Dermis blood vessel endothelial cell (primary cell): ENCODE measurements around the gene MBP. TPM values are rescaled to one million over a fixed set of nuclear protein-coding genes. Genes with fewer than 3 reads are reported as not detected.
"Not testable (repeated sequence)": the region's sequence is repeated elsewhere in the genome, so short reads cannot be mapped to it uniquely, and the experiment has no call there.

Experiments used
- DNase-seq: peaks from one replicate; pipeline ENCODE4 v3.0.0; 2010
- total RNA-seq: library from RNA; depleted of rRNA; stranded (reverse); fragments of >200 nt; gene quantifications from 2 replicates; pipeline ENCODE4 v1.2.3, GENCODE V29; 2014

MBP gene
- total RNA-seq, 1 donor from 2014 or later, result 6.3 TPM

DNA sequence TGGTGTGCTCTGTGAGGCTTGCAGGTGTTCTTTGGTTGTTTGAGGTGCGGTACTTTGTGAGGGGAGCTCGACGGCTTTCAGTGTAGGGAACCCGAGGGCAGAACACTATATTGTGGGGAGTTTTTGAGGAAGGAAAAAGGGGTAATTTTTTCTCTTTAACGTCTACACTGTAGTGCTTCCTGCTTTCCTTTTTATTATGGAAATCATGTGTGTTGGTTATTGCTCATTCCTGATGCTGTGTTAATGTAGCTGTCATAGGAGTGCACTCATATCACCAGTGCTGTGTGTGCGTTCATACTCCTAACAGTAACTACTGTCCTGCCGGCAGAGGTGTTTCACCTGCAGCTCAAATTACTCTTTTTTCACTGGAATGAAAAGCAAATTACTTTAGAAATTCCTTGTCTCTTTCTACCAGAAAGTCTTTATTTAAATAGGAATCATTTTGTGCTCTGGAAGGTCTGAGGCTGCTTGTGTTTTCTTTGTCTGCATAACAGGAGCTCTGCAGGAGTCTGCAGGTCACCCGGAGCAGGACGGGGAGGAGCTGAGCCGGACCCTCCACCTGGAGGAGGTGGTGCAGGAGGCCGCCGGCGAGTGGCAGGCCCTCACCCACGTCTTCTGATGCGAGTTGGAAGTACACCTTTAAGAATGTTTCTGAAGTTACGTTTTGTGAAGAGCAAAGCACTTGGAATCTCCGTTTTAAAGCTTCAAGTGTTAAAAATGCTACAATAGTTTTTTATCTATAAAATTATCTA, 164.7 kb downstream of the MBP start:
- DNase-seq, result no peak

DNA sequence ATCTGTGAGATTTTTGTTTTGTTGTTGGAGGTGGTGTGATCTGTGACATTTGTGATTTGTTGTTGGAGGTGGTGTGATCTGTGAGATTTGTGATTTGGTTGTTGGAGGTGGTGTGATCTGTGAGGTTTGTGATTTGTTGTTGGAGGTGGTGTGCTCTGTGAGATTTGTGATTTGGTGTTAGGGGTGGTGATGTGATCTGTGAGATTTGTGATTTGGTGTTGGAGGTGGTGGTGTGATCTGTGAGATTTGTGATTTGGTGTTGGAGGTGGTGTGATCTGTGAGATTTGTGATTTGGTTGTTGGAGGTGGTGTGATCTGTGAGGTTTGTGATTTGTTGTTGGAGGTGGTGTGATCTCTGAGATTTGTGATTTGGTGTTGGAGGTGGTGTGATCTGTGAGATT, 165.3 kb downstream of the MBP start:
- not testable (repeated sequence) for DNase-seq

GRCh38 chr18:76965555-76966151, 166.9 kb downstream of the MBP start:
- DNase-seq, result not testable (repeated sequence)

DNA sequence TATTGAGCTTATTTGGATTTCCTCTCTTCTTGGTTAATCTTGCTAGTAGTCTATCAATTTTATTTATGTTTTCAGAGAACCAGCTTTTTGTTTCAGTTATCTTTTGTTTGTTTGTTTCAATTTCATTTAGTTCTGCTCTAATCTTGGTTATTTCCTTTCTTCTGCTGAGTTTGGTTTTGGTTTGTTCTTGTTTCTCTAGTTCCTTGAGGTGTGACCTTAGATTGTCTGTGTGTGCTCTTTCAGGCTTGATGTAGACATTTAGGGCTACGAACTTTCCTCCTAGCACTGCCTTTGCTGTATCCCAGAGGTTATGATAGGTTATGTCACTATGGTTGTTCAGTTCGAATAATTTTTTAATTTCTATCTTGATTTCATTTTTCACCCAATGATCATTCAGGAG, 168.6 kb downstream of the MBP start:
- DNase-seq, result no peak

DNA sequence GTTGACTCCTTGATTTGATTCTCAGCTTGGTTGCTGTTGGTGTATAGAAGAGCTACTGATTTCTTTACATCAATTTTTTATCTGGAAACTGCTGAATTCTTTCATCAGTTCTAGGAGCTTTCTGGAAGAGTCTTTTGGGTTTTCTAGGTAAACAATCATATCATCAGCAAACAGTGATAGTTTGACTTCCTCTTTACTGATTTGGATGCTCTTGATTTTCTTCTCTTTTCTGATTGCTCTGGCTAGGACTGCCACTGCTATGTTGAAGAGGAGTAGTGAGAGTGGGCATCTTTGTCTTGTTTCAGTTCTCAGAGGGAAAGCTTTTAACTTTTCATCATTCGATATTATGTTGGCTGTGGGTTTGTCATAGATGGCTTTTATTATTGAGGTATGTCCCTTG, 169.7 kb downstream of the MBP start:
- DNase-seq, result no peak

GRCh38 chr18:76960528-76961035, 172.0 kb downstream of the MBP start:
- no peak for DNase-seq

DNA sequence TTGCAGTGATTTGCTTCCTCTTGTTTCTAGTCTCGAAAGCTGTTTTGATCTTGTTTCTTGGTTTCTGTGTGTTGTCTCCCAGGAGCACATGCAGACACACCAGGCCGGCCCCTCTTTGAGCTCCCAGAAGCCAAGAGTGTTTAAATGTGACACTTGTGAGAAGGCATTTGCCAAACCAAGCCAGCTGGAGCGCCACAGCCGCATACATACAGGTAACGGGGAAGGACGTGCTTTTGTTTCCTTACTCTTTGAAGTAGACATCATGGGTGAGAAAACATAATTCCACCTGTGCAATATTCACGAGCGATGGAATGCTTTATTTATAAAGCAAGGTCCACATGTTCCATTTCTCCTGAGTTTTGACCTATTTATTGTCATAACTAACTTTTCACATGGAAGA, 173.0 kb downstream of the MBP start:
- DNase-seq, result no peak

- DNase-seq, result peak; percentile 85
These were observed 173.8 kb downstream of the MBP start for GRCh38 chr18:76958692-76959341.

DNA sequence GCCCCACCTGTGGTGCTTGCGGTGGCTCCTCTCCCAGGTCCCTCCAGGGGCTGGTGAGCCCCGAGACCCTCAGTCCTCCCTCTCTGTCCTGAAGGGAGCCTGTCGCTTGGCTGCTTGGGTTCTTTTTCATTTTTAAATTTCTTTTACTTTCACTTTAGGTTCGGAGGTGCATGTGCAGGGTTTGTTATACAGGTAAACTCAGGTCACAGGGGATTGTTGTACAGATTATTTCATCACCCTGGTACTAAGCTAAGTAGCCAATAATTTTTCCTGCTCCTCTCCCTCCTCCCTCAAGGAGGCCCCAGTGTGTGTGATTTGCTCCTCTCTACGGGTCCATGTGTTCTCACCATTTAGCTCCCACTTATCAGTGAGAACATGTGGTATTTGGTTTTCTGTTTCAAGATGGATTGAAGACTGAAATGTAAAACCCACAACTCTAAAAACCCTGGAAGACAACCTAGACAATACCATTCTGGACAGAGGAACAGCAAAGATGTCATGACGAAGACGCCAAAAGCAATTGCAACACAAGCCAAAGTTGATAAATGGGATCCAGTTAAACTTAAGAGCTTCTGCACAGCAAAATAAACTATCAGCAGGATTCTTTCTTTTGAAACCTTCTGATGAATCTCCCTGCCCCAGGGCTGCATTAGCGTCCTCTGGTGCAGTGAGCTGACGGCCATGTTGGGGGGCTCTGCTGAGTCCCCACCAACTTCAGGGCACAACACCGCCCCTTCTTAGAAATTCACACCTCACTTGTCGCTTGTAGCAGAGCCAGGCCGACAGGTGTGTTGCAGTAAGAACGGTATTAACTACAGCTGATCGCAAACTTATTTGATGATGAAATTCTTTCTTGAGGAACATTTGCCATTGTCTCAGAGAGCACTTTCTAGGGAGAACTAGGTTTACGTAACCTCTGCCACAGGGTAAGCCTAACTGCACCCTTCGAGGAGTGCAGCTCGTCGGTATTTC, 174.9 kb downstream of the MBP start:
- no peak for DNase-seq

DNA sequence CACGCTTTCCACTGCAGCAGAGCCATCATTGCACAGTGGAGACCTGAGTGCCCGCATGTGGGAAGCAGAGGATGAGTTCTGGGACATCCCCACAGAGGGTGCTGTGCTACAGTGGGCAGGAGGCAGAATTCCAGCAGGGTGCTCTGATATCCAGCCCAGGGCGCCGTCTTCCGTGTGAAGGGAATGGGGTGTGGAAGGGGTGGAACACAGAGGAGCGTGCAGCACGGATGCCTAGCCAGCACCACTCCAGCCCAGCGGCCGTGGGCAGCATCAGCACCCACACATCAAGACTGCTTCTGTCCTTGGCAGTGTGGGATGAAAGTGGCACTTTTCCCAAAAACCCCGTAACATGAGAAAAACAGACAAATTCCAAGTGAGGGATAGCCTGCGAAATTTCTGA, 175.9 kb downstream of the MBP start:
- DNase-seq, result no peak

- no peak for DNase-seq
These were observed 176.9 kb downstream of the MBP start for GRCh38 chr18:76955524-76956170.

DNA sequence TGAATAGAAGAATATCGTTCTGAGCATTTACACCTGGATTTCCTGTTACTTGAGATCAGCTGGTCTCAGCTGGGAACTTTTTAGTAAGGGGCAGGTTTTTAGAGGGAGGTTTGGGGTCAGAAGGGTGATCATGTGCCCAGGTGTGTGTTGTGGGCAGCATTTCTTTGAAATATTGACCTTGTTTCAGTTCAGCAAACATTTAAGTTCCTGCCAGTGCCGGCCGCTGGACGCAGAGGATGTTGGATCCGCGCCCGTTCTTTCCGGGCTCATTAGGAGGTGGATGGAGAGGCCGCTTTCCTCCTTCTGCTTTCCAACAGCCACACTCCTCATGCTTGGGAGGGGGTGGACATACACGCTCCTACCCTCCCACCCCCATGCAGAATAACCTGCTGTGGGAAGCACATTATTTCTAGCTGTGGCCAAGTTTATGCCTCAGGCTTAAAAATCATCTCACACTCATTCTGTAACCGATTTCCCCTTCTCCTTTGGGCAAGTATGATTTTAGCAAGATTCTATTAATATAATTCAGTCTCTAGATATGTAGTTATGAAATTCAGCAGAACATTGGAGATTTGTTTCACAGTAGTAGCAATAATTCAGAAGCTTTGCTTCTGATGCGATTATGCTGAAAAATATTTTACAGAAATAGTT, 178.9 kb downstream of the MBP start:
- peak; percentile 76 for DNase-seq

- DNase-seq, result peak; percentile 19
These were observed 179.4 kb downstream of the MBP start for GRCh38 chr18:76953156-76953555.

DNA sequence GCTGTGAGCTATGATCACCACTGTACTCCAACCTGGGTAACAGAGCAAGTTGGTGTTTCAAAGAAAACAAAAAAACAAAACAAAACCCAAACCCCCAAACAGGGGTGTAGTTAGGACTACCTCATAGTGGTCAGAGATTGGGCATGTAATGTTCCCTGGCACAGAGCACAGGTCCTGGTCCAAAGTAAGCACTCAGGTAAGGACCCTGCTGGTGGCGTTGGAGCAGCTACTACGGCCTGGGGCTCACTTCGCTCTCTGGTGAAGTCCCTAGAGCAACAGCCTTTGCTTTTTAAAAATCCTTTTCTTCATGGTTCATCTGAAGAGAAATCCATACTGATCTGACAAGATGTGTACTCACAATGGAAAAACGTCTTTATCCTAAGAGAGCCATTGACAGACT, 179.8 kb downstream of the MBP start:
- no peak for DNase-seq

DNA sequence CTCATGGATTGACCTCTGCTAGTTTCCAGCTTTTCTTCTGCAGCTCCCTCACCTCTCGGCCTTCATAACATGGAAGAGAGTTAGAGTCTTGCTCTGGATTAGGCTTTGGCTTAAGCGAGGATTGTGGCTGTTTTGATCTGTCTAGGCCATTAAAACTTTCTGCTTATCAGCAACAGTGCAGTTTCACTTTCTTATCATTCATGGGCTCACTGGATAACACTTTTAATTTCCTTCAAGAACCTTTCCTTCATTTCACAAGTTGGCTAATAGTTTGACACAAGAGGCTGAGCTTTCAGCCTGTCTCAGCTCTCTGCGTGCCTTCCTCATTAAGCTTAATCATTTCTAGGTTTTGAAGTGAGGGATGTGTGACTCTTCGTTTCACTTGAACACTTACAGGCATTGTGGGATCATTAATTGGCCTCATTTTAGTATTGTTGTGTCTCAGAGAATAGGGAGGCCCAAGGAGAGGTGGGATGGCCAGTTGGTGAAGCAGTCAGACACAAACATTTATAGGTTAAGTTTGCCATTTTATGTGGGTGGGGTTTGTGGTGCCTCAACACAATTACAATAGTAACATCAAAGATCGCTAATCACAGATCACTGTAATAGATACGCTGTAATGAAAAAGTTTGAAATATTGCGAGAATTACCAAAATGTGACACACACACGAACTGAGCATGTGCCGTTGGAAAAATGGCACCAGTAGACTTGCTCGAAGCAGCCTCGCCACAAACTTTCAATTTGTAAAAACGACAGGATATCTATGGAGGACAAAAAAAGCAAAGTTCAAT, 180.9 kb downstream of the MBP start:
- no peak for DNase-seq

DNA sequence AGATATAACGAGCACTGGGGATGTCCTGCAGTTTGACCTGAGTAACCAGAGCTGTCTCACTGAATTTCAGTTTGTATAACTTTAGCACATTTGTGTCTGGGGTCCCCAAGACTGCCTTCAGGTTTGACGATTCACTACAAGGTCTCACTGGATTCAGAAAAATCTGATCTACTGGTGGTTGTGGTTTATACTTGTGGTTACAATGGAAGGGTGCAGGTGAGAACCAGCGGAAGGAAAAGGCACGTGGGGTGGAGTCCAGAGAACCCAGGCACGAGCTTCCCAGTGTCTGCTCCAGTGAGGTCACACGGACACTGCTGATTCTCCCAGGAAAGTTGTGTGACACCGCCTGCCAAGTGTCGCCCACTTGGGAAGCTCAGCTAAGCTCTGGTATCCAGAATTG, 184.2 kb downstream of the MBP start:
- no peak for DNase-seq

- not testable (repeated sequence) for DNase-seq
These were observed 188.2 kb downstream of the MBP start for GRCh38 chr18:76944346-76944745.

DNA sequence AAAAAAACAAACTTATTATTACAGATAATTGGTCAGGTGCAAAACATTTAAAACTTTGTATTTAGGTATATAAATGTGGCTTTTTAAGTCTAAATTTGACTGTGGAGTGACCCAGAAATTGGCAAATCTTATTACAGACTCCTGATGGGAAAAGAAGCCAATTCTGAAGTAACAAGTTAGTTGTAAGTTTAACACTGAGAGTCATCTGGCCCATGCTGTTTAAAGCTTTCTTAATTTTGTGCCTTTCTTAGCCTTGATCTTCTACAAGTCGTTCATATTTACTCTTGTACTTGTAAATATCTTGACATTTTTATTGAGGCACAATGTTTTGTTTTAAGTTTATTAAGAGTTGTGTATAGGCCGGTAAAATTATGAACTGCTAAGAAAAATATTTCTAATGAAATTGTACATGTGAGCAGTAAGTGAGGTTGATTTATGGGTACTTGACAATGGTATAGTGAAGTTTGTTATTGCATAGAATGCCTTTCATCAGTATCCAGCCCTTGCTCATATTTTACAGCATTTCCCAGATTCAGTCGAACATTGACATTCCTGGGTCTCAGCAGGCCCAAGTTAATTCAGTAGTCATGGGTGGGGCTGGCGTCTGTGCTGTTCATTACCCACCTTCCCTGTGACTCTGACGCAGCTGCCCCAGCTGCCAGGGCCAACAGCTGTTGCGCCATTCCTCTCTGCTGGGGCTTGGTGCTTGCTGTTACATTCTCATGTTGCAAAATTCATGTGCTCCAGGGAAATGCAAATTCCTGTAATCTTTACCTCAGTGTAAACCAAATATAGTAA, 188.8 kb downstream of the MBP start:
- no peak for DNase-seq

DNA sequence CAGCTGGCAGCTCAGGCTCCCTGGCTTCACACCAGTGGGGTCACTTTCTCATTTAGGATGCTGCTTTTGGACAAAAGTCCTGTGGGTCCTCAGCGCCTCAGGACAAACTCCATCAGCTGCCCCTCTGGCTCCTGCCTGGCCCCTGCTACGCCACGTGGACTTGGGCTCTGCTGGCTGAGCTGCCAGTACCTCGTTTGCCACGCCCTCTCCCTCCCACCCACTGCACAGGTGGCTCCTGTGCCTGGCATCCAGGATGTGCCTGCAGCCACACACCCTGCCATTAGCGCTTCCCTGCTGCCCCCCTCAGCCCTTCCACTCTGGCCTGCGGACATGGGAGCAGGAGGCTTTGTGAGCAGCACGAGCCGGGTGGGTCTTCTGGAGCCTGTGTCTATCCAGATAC, 191.3 kb downstream of the MBP start:
- no peak for DNase-seq

DNA sequence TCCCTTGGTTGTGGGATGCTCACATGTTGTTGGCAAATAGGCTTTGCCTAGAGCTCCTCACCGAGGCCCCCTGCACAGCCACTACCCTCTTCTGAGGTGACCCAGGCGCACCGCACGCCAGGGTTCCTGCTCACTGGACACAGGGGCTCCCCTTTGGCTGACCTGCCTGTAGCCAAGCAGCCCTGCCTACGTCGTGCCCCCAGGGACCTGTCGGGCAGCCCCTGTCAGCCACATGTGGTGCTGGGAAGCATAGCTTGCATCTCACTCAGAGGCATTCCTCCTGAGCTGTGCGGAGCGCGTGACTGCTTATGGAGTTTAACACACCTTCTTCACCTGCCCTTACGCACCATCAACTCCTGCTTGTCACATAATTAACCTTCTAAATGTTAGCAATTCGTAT, 194.0 kb downstream of the MBP start:
- no peak for DNase-seq
